ENCODE data around the gene LANCL3.

The LANCL3 gene

GRCh38 chrX:37679888-37680287 lies 108.4 kb downstream of the LANCL3 start:
- DNase-seq (no peak), ATAC-seq (no peak)

GRCh38 chrX:37684426-37684825 lies 113.0 kb downstream of the LANCL3 start:
- no peak for DNase-seq
- no peak for ATAC-seq

GRCh38 chrX:37684973-37685372 lies 113.5 kb downstream of the LANCL3 start:
- ATAC-seq = no peak
- DNase-seq = no peak

- DNase-seq = peak; percentile 47
- ATAC-seq = peak; percentile 66
These were observed 114.2 kb downstream of the LANCL3 start, which contains the start of gene XK for GRCh38 chrX:37685381-37686359. XK (plus strand) TSS chrX:37685791; CDS start chrX:37685962, 171 bp downstream.

- ATAC-seq (no peak), DNase-seq (no peak)
These were observed 115.0 kb downstream of the LANCL3 start for GRCh38 chrX:37686369-37686995.

- DNase-seq (no peak), ATAC-seq (no peak)
These were observed 115.5 kb downstream of the LANCL3 start for GRCh38 chrX:37686996-37687395.

- DNase-seq (no peak), ATAC-seq (no peak)
These were observed 118.7 kb downstream of the LANCL3 start for GRCh38 chrX:37690119-37690518.

GRCh38 chrX:37692918-37693317 lies 121.5 kb downstream of the LANCL3 start:
- DNase-seq (no peak), ATAC-seq (no peak)

GRCh38 chrX:37697169-37697760 lies 125.8 kb downstream of the LANCL3 start:
- no peak for ATAC-seq
- no peak for DNase-seq

- no peak for DNase-seq
- no peak for ATAC-seq
These were observed 130.1 kb downstream of the LANCL3 start for GRCh38 chrX:37701588-37701987.

GRCh38 chrX:37711991-37712390 lies 140.5 kb downstream of the LANCL3 start:
- ATAC-seq (no peak), DNase-seq (no peak)

GRCh38 chrX:37712458-37712857 lies 141.0 kb downstream of the LANCL3 start:
- no peak for DNase-seq
- no peak for ATAC-seq

GRCh38 chrX:37714479-37714878 lies 143.0 kb downstream of the LANCL3 start:
- ATAC-seq = no peak
- DNase-seq = no peak

GRCh38 chrX:37716602-37717001 lies 145.1 kb downstream of the LANCL3 start:
- ATAC-seq (no peak), DNase-seq (no peak)

- ATAC-seq (no peak), DNase-seq (no peak)
These were observed 146.2 kb downstream of the LANCL3 start for GRCh38 chrX:37717708-37718107.

- no peak for ATAC-seq
These were observed 151.1 kb downstream of the LANCL3 start for GRCh38 chrX:37722595-37722994.

GRCh38 chrX:37726346-37726745 lies 154.9 kb downstream of the LANCL3 start:
- DNase-seq = no peak
- no peak for ATAC-seq

More at GRCh38 chrX:37722595-37722994, 151.1 kb downstream of the LANCL3 start:
- no peak for DNase-seq
